VCaP (cell line): ENCODE measurements around the gene SIX5.
A peak's percentile ranks its signal among the peaks of the same experiment; 100 is the strongest.
"Not testable (repeated sequence)": the region's sequence is repeated elsewhere in the genome, so short reads cannot be mapped to it uniquely, and the experiment has no call there.

ENCODE experiments used
- H3K27ac ChIP-seq: fragments of 450-650 bp; 2 replicates; pipeline ENCODE4 v1.5.1; 2017
- CTCF ChIP-seq: fragments of 450-650 bp; conservative IDR thresholded peaks from 2 replicates; pipeline ENCODE4 v1.5.1; 2017; ENCODE audit warnings: mild to moderate bottlenecking, moderate library complexity

The SIX5 gene

DNA sequence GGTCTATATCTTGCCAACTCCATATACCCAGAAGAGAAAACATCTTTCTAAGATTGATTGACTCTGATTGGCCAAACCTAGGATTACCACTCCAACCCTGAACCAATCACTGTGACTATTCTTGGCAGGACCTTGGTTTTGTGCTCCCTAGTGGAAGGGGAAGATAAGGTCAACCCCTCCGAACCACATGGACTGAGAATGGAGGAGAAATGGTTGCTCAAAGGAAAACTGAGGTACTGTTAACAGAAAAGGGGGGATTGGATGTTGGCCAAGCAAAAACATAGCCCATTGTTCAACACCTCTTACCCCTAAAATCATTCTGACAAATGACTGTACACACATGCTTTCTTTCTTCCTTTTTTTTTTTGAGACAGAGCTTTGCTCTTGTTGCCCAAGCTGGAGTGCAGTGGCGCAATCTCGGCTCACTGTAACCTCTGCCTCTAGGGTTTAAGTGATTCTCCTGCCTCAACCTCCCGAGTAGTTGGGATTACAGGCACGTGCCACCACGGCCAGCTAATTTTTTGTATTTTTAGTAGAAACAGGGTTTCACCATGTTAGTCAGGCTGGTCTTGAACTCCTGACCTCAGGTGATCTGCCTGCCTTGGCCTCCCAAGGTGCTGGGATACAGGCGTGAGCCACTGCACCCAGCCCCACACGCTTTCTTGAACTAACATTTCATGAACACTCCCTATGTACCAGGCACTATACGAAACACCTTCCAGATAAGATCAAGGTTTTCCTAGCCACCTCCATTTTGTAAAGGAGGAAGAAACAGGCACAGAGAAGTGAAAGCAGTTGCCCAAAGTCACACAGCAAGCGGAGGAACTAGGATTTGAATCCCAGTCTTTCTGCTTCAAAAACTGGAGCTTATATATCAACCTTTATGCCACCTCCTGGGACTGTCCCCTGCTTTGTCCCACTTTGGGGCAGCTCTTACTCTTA, 29.3 kb downstream of the SIX5 start:
- no peak for TF ChIP-seq CTCF
- H3K27ac ChIP-seq = no peak overlapping the region

- no peak within 1 kb of the TSS for H3K27ac ChIP-seq
- TF ChIP-seq CTCF = no peak
These were observed 35.8 kb downstream of the SIX5 start, which contains the start of gene MEIOSIN for GRCh38 chr19:45733160-45733810. Gene MEIOSIN, plus strand, starts transcription at chr19:45733439. Its CDS starts 1,938 bp downstream, at chr19:45735377.

- peak within 1 kb of the TSS; percentile 77 for H3K27ac ChIP-seq
- TF ChIP-seq CTCF = peak; percentile 44; the same call in 1 of the 2 replicates
These were observed 38.4 kb downstream of the SIX5 start, which contains the start of gene FBXO46 for GRCh38 chr19:45730368-45731288. Gene FBXO46, minus strand, starts transcription at chr19:45730896. Its CDS starts 17,401 bp downstream, at chr19:45713495.

DNA sequence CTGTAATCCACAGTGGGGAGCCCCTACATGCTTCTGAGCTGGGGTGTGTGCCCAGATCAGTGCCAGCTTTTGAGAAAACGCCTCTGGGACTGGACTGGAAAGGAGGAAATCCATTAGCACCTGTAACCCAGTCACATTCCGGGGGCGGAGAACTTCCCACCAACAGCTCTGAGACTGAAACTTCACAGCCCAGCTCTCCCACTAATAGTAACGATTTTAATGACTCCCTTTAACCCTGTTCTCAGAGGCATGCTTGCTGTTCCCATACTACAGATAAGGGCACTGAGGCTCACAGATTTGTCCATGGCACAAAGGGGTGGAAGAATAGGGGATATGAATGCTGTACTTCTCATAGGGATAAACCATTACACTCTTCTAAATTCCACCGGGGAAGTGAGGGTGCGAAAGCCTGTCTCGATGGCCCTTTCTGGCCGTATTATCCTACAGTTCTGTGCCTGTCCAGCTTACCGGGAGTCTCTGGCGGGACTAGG, 39.2 kb downstream of the SIX5 start:
- TF ChIP-seq CTCF = no peak
- H3K27ac ChIP-seq = peak overlapping the region; percentile 77

GRCh38 chr19:45728683-45729082, 40.4 kb downstream of the SIX5 start:
- not testable (repeated sequence) for H3K27ac ChIP-seq

DNA sequence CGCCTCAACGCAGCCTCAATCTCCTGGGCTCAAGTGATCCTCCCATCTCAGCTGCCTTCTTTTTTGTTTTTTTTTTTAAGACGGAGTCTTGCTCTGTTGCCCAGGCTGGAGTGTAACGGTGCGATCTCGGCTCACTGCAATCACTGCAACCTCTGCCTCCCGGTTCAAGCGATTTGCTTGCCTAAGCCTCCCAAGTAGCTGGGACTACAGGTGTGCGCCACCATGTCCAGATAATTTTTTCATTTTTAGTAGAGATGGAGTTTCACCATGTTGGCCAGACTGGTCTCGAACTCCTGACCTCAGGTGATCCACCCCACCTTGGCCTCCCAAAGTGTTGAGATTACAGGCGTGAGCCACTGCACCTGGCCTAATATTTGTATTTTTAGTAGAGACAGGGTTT, 49.0 kb downstream of the SIX5 start:
- H3K27ac ChIP-seq = not testable (repeated sequence)

DNA sequence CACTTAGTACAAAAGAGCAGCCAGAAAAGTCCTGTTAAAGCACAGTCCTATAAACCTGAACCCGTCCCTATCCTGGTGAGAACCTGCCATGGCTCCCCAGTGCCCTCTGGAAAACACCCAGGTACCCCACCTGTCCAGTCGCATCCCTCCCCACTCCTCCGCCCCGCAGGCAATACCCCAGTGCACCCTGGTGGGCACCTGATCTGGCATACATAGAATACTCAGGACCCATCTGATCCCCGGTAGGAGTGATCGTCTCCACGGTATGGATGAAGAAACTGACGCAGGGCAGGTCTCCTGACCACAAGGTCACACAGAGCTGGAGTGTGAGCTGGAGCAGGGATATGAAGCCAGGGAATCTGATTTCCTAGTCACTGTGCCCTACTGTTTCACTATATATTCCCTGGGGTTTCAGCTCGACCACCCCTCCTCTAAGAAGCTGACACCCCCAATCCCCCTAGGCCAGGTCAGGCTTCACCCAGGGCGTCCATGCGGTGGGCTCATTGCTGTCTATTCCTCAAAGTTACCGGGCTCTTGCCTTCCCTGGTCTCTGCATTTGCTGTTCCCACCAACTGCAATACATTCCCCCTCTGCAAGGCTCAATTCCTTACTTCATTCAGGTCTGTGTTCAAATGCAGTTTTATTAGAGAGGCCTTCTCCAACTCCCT, 50.9 kb downstream of the SIX5 start:
- no peak for TF ChIP-seq CTCF
- peak overlapping the region; percentile 94 for H3K27ac ChIP-seq
